IMR-90 (cell line): ENCODE measurements around the gene LPO. TPM values are rescaled to one million over a fixed set of nuclear protein-coding genes. Genes with fewer than 3 reads are reported as not detected.

Experiments used
- ATAC-seq: fragments of 200-7000 bp; cut with Tn5 transposase; 2 replicates; pipeline ENCODE4 v1.9.1; 2020; ENCODE audit warnings: low read depth, mild to moderate bottlenecking, moderate library complexity
- BruUV-seq: library from RNA; stranded (reverse); fragments of 400-500 nt; replicated peaks from 2 replicates; lab custom pipeline; 2021; lab: Mats Ljungman, UMichigan
- CTCF ChIA-PET: fragments of 300-600 bp; formaldehyde crosslinking; extraction: SDS; loops from one replicate; lab custom pipeline; 2021; ENCODE audit warnings: antibody characterized with exemption; lab: Yijun Ruan, JAX
- POLR2A ChIA-PET: fragments of 300-600 bp; sonication (Branson Sonifier 250); formaldehyde crosslinking; loops from one replicate; lab custom pipeline; 2022; ENCODE audit warnings: antibody characterized with exemption; ENCODE audit not compliant: unreplicated experiment; lab: Charles Lee
- DNase-seq: peaks from one replicate; pipeline ENCODE4 v3.0.0; 2013
- H2AFZ ChIP-seq: replicated peaks from 2 replicates; pipeline ENCODE3; 2013; ENCODE audit warnings: low read length, mild to moderate bottlenecking; ENCODE audit not compliant: poor library complexity
- H2AK5ac ChIP-seq: 2 replicates; pipeline ENCODE4 v1.6.1; 2013; ENCODE audit warnings: low read depth, low read length, inconsistent platforms
- H2AK9ac ChIP-seq: replicated peaks from 2 replicates; pipeline ENCODE3; 2013; ENCODE audit warnings: mild to moderate bottlenecking, low read depth, low read length, moderate library complexity; ENCODE audit not compliant: poor library complexity
- H2BK120ac ChIP-seq: 2 replicates; pipeline ENCODE4 v1.6.1; 2013; ENCODE audit warnings: low read depth, low read length, inconsistent platforms
- H2BK15ac ChIP-seq: 3 replicates; pipeline ENCODE4 v1.6.1; 2013; ENCODE audit warnings: low read depth, low read length, inconsistent platforms
- H2BK20ac ChIP-seq: 2 replicates; pipeline ENCODE4 v1.6.1; 2013; ENCODE audit warnings: low read depth, mild to moderate bottlenecking, inconsistent platforms, low read length, moderate library complexity
- H2BK5ac ChIP-seq: 2 replicates; pipeline ENCODE4 v1.6.1; 2013; ENCODE audit warnings: mild to moderate bottlenecking, low read depth, low read length, inconsistent platforms; ENCODE audit not compliant: poor library complexity, severe bottlenecking
- H3K14ac ChIP-seq: replicated peaks from 2 replicates; pipeline ENCODE4 v1.6.1; 2013; ENCODE audit warnings: low read depth, low read length, inconsistent platforms
- H3K18ac ChIP-seq: 2 replicates; pipeline ENCODE4 v1.6.1; 2013; ENCODE audit warnings: low read depth, low read length, control low read depth
- H3K23ac ChIP-seq: 2 replicates; pipeline ENCODE4 v1.6.1; 2013; ENCODE audit warnings: low read depth, low read length, inconsistent platforms
- H3K27ac ChIP-seq: 2 replicates; pipeline ENCODE4 v1.5.1; 2013; ENCODE audit warnings: mild to moderate bottlenecking, control low read depth, low read length; ENCODE audit not compliant: insufficient read depth
- H3K27me3 ChIP-seq: 2 replicates; pipeline ENCODE4 v1.6.1; 2013; ENCODE audit warnings: low read length; ENCODE audit not compliant: control insufficient read depth, insufficient read depth
- H3K36me3 ChIP-seq: 2 replicates; pipeline ENCODE4 v1.6.1; 2013; ENCODE audit warnings: low read length, mixed read lengths; ENCODE audit not compliant: control insufficient read depth, insufficient read depth
- H3K4ac ChIP-seq: 2 replicates; pipeline ENCODE4 v1.6.1; 2013; ENCODE audit warnings: low read depth, low read length, inconsistent platforms
- H3K4me1 ChIP-seq: 2 replicates; pipeline ENCODE4 v1.6.1; 2013; ENCODE audit warnings: low read length, mixed read lengths; ENCODE audit not compliant: control insufficient read depth, insufficient read depth
- H3K4me2 ChIP-seq: 2 replicates; pipeline ENCODE4 v1.6.1; 2013; ENCODE audit warnings: low read depth, mild to moderate bottlenecking, control low read depth, low read length, moderate library complexity
- H3K4me3 ChIP-seq: 2 replicates; pipeline ENCODE4 v1.5.1; 2013; ENCODE audit warnings: low read depth, mild to moderate bottlenecking, control low read depth, low read length, moderate library complexity; ENCODE audit not compliant: insufficient read depth
- H3K56ac ChIP-seq: 2 replicates; pipeline ENCODE4 v1.6.1; 2013; ENCODE audit warnings: low read length, inconsistent platforms; ENCODE audit not compliant: insufficient read depth; ENCODE audit errors: extremely low read depth
- H3K79me1 ChIP-seq, 2 experiments: 2 replicates each; pipeline ENCODE4 v1.6.1; 2013; ENCODE audit warnings: low read length in 2 of 2, inconsistent platforms in 1 of 2, low read depth in 1 of 2
- H3K9ac ChIP-seq: 2 replicates; pipeline ENCODE4 v1.6.1; 2013; ENCODE audit warnings: low read depth, low read length, control low read depth
- H3K9me1 ChIP-seq: 2 replicates; pipeline ENCODE4 v1.6.1; 2013; ENCODE audit warnings: low read length, inconsistent platforms; ENCODE audit not compliant: insufficient read depth
- H3K9me3 ChIP-seq: 2 replicates; pipeline ENCODE4 v1.6.1; 2013; ENCODE audit warnings: low read length; ENCODE audit not compliant: control insufficient read depth, insufficient read depth
- H4K20me1 ChIP-seq: 2 replicates; pipeline ENCODE4 v1.6.1; 2013; ENCODE audit warnings: low read length, inconsistent platforms; ENCODE audit not compliant: insufficient read depth
- H4K5ac ChIP-seq: 2 replicates; pipeline ENCODE4 v1.6.1; 2013; ENCODE audit warnings: mild to moderate bottlenecking, low read depth, low read length, control low read depth
- H4K8ac ChIP-seq, 2 experiments: 2 replicates each; pipeline ENCODE4 v1.6.1; 2013; ENCODE audit warnings: low read depth in 2 of 2, low read length in 2 of 2, control low read depth in 1 of 2, inconsistent platforms in 1 of 2
- H4K91ac ChIP-seq: 2 replicates; pipeline ENCODE4 v1.6.1; 2013; ENCODE audit warnings: low read depth, low read length, inconsistent platforms; ENCODE audit not compliant: insufficient read depth
- MAFK ChIP-seq: IDR thresholded peaks from 2 replicates; pipeline ENCODE4 v1.6.1; 2012; ENCODE audit warnings: low read depth, low read length, improper control_type of control experiment
- POLR2A ChIP-seq: IDR thresholded peaks from 2 replicates; pipeline ENCODE4 v1.6.1; 2012; ENCODE audit warnings: mild to moderate bottlenecking, low read depth, low read length
- RAD21 ChIP-seq: IDR thresholded peaks from 2 replicates; pipeline ENCODE4 v1.6.1; 2012; ENCODE audit warnings: low read length, improper control_type of control experiment
- WGBS, 2 experiments: methylation state at CpG; one replicate each; pipeline versions ENCODE4 v1.1.5 to v1.1.7; 2013; ENCODE audit warnings: missing lambda C conversion rate in 2 of 2; ENCODE audit not compliant: insufficient read length in 1 of 2; ENCODE audit errors: extremely low coverage in 2 of 2; 5-methylcytosine and 5-hydroxymethylcytosine counted together
- dilution Hi-C: fragments of 300-500 bp; cut with HindIII; formaldehyde crosslinking; loops from one replicate; pipeline ENCODE4 v1.14.3; 2018; ENCODE audit warnings: low sequenced_read_pairs; ENCODE audit not compliant: unreplicated experiment
- in situ Hi-C: fragments of 300-500 bp; cut with MboI; formaldehyde crosslinking; loops from 3 replicates; pipeline ENCODE4 v1.14.3; 2019; ENCODE audit warnings: low sequenced_read_pairs, inconsistent platforms, mixed read lengths
- intact Hi-C: fragments of 100-400 bp; cut with micrococcal nuclease; formaldehyde crosslinking; loops from 2 replicates; pipeline ENCODE4 v1.10.0; 2022
- polyA plus RNA-seq, 3 experiments: library from polyadenylated mRNA; depleted of rRNA; stranded (reverse); fragments of >200 nt; gene quantifications; 2 replicates each; pipeline ENCODE4 v1.2.3, GENCODE V29; 2012; ENCODE audit warnings: low replicate concordance in 1 of 3
- total RNA-seq: library from RNA; depleted of rRNA; stranded (reverse); fragments of >200 nt; gene quantifications from 2 replicates; pipeline ENCODE4 v1.2.3, GENCODE V29; 2012

The LPO gene
- total and polyA plus RNA-seq, 2 of the 4 experiments (the other 2 are of a cell fraction): not detected

DNA sequence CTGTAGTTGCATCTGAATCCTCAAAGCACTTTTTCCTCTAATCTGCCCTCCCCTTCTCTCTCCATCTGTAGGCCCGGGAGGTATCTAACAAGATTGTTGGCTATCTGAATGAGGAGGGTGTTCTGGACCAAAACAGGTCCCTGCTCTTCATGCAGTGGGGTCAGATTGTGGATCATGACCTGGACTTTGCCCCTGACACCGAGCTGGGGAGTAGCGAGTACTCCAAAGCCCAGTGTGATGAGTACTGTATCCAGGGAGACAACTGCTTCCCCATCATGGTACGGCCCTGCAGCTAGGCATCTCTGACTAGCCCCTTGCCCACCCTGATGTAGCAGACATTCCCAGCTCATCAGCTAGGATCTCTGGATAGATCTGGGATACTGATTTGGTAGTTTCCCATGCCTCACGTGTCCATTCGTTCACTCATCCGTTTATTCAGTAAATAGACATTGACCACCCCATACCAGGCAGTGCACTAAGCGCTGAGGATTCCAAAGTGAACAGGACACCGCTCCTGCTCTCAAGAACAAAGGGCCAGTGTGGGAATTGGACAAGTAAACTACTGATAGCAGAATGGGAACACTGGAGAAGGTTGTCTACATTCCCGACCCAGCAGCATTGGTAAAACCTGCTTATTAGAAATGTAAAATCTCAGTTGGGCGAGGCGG is 12.1 kb downstream of the LPO start:
- Histone ChIP-seq H3K4me1 (no peaks in the 10 kb centered on the region), H3K9me3 (no peaks in the 10 kb centered on the region), H4K91ac (no peak overlapping the region), H2AK5ac (no peak overlapping the region), H3K56ac (no peak overlapping the region), H3K4ac (no peak overlapping the region), H3K27ac (no peak overlapping the region), H2BK5ac (no peak overlapping the region), H3K4me3 (no peak overlapping the region), H4K5ac (no peak overlapping the region), H2BK15ac (no peak overlapping the region), H2AFZ (no peak overlapping the region), H3K9ac (no peak overlapping the region), H4K20me1 (no peaks in the 10 kb centered on the region), H3K4me2 (no peak overlapping the region), H3K9me1 (no peaks in the 10 kb centered on the region), H3K18ac (no peak overlapping the region), H3K36me3 (no peaks in the 10 kb centered on the region), H3K14ac (no peak overlapping the region), H2BK20ac (no peak overlapping the region), H4K8ac (no peak overlapping the region), H3K79me1 (no peaks in the 10 kb centered on the region), H3K23ac (no peak overlapping the region), H2AK9ac (peak overlapping the region; percentile 31), H2BK120ac (no peak overlapping the region), H3K27me3 (peaks cover 53% of the 10 kb centered on the region)
- ChIA-PET POLR2A (no interaction called here), CTCF (interaction anchor here (0.5 to 1.8 kb wide), 10 partner anchors 8 to 167 kb away, joined by 3 to 6 read pairs (median 3); partner anchors contain the start of genes LPO and RNF43)
- in situ Hi-C loops: no loop called here
- no peak for TF ChIP-seq POLR2A
- TF ChIP-seq MAFK: no peak
- no peak for TF ChIP-seq RAD21
- no CpG with 5 or more reads among the region's 12 CpGs for WGBS, 2 experiments
- ATAC-seq (no peak), DNase-seq (no peak)
- no TSS peak for BruUV-seq
- intact Hi-C loops: no loop called here
- dilution Hi-C loops: no loop called here
